Measurements from ENCODE around the gene ELAVL3. TPM values are rescaled to one million over a fixed set of nuclear protein-coding genes. Genes with fewer than 3 reads are reported as not detected.

The ELAVL3 gene
- total and polyA plus RNA-seq, 12 donors = 0.11 to 5.4 (median 1.2) TPM; not detected in 3

GRCh38 chr19:11418549-11419506 lies 62.0 kb downstream of the ELAVL3 start, which contains the start of gene RGL3:
Gene RGL3 (minus strand): TSS chr19:11419314. CDS start chr19:11419278, 36 bp downstream.
- WGBS, 4 donors = 6 to 25% (median 11%) methylated on average over 17 to 72 of the region's 72 CpGs

DNA sequence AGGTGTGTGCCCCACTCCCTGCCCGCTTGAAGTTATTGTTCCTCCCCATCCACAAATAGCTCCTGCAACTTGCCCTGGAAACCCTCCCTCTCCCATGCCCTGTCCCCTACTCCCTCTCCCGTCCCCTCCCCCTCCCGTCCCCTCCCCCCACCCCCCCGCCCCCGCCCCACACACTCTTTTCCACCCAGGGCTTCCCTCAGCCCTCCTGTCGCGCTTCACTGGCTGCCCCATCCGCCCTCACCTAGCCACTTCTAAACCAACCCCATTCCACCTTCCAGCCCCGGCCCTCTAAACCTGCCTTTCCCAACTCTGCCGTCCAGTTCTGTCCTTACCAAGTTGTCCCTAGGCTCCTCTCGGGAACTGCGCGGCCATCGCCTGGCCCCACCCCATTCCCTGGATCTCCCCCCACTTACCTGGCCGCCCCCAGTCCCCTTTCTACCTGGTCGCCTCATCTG lies 62.7 kb downstream of the ELAVL3 start:
- intact Hi-C loops (cut with DNase I) = no loop called here
- peak overlapping the region in 1 of 5 donors; percentile 83 for H3K27ac ChIP-seq
- TF ChIP-seq CTCF (IDR thresholded peaks at IDR 0.05) = no peak
- peaks cover 10 to 35% of the 10 kb centered on the region in 2 donors for H3K4me1 ChIP-seq (replicated peaks in 1 of 2)
- H3K36me3 ChIP-seq (replicated peaks in 1 of 2) = no peaks in the 10 kb centered on the region
- H3K4me3 ChIP-seq = peak overlapping the region in 2 of 4 donors; percentile 22 to 60
- WGBS, 4 donors = 12 to 14% (median 13%) methylated on average over 11 to 16 of the region's 16 CpGs
- H3K27me3 ChIP-seq = no peaks in the 10 kb centered on the region
- H3K9me3 ChIP-seq (replicated peaks in 1 of 3) = no peaks in the 10 kb centered on the region
- DNase-seq = no peak

More at GRCh38 chr19:11418549-11419506, 62.0 kb downstream of the ELAVL3 start, which contains the start of gene RGL3:
- peaks cover 10 to 35% of the 10 kb centered on the region in 2 donors for H3K4me1 ChIP-seq (replicated peaks in 1 of 2)
- H3K36me3 ChIP-seq (replicated peaks in 1 of 2) = no peaks in the 10 kb centered on the region
- no peaks in the 10 kb centered on the region for H3K9me3 ChIP-seq (replicated peaks in 1 of 3)
- peak within 1 kb of the TSS in 3 of 4 donors; percentile 22 to 60 (median 40) for H3K4me3 ChIP-seq
- peak in 1 of 2 donors; percentile 27 for TF ChIP-seq POLR2A (IDR thresholded peaks at IDR 0.05)
- no peak for TF ChIP-seq CTCF (IDR thresholded peaks at IDR 0.05)
- peak in 5 of 7 donors; percentile 44 to 64 (median 56) for DNase-seq
- no peaks in the 10 kb centered on the region for H3K27me3 ChIP-seq
- intact Hi-C loops (cut with DNase I) = no loop called here
- H3K27ac ChIP-seq = peak within 1 kb of the TSS in 4 of 5 donors; percentile 11 to 87 (median 58)

- intact Hi-C loops (cut with DNase I) = no loop called here
Observed at GRCh38 chr19:11416346-11417052, 64.3 kb downstream of the ELAVL3 start.

More at GRCh38 chr19:11416346-11417052, 64.3 kb downstream of the ELAVL3 start:
- Histone ChIP-seq H3K4me1 (replicated peaks in 1 of 2) (peaks cover 6 to 29% of the 10 kb centered on the region in 2 donors), H3K36me3 (replicated peaks in 1 of 2) (no peaks in the 10 kb centered on the region), H3K27ac (no peak overlapping the region), H3K9me3 (replicated peaks in 1 of 3) (no peaks in the 10 kb centered on the region), H3K4me3 (no peak overlapping the region), H3K27me3 (no peaks in the 10 kb centered on the region)
- TF ChIP-seq CTCF (IDR thresholded peaks at IDR 0.05) (no peak), POLR2A (IDR thresholded peaks at IDR 0.05) (no peak)
- WGBS, 4 donors = 94 to 97% (median 95%) methylated on average over 17 of the region's 17 CpGs
- DNase-seq = no peak

All from adrenal gland (tissue), 12 donors.